HG03378 (cell line): ENCODE data around the gene LGALS3BP.

ENCODE experiments used
- ATAC-seq: cut with Tn5 transposase; IDR thresholded peaks from one replicate; pipeline ENCODE4 v1.9.1; 2021; ENCODE audit warnings: mild to moderate bottlenecking, moderate library complexity; ENCODE audit not compliant: unreplicated experiment

The LGALS3BP gene

DNA sequence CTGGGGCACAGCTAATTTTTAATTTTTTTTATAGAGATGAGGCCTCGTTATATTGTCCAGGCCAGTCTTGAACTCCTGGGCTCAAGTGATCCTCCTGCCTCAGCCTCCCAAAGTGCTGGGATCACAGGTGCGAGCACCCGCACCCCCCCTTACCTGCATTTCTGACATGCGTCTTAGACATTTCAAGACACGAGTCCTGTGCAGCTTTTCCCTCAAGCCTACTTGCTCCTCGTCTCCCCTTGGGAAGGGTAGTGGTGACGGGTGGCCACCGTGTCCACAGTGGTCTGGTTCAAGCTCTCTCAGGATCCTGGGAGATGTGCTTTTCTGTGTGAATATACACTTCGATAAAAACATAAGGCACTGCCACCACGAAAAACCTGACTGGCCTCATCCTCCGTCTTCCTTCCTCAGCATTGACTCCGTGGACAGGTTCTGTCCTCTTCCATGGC lies 20.2 kb upstream of the LGALS3BP start:
- ATAC-seq, result no peak

GRCh38 chr17:78999056-78999768 lies 19.5 kb upstream of the LGALS3BP start:
- no peak for ATAC-seq

DNA sequence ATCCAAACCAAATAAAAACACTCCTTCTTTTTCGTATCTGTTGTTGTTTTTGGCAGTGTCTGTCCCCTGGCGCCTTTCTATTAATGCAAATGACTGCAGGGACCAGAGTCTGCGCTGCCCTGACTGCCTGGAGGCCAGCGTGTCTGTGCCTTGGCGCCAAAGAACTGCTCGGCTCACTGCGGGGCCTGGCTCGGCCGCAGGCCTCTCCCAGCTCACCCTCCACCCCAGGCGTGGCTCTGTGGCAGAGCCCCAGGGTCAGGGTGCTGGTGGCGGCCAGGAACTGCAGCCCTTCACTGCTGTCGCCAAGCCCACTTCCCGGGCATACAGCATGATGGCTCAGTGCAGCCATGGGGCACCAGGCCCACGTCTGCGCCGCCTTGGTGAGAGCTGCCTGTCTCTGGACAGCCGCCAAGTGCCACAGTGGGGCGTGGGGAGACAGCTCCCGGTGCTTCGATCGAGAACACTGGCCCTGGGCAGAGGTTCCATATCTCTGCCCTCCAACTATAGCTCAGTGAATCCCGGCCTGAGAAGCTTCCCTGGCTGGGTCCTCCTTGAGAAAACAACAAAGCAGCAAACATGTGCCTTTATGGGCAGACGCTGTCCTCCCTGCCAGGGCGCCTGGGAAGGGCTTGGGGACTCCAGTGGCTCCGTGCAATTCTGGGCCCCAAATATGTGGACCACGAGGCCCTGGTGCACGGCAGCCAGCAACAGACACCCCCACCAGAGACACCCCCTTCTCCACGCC lies 18.8 kb upstream of the LGALS3BP start:
- ATAC-seq, result no peak

GRCh38 chr17:78997881-78998280 lies 18.2 kb upstream of the LGALS3BP start:
- no peak for ATAC-seq

GRCh38 chr17:78997231-78997741 lies 17.6 kb upstream of the LGALS3BP start:
- no peak for ATAC-seq

GRCh38 chr17:78996781-78997201 lies 17.1 kb upstream of the LGALS3BP start:
- no peak for ATAC-seq

DNA sequence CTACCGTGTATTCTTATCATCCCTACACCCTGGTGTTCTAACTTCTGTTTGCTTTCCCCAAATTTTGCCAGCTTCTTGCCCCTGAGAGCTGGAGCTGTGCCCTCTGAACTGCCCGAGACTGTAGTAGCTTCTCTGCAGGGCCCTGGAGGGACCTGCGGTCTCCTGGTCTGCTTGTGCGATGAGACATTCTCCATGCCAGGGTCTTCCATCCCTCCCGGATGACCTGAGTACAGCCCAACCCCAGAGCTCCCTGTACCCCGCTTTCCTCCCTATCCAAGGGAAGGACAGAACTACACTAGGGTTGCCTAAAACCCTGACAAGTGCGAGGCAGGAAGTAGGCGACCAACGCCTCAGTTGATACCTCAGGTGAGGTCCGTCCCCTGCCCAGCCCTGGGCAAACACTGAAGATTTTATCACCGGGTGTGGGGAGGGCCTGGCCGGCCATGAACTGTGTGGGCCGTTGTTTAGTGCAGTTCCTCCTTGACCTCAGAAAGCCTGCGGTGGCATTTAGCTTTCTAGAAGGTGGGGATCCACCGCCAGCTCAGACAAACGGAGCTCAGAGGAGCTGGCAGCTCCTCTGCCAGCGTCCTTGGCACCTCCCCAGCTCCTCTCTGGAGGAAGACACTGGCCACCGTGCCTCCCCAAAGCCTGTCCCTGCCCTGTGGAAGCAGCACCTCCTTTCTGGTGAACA lies 16.2 kb upstream of the LGALS3BP start:
- no peak for ATAC-seq

DNA sequence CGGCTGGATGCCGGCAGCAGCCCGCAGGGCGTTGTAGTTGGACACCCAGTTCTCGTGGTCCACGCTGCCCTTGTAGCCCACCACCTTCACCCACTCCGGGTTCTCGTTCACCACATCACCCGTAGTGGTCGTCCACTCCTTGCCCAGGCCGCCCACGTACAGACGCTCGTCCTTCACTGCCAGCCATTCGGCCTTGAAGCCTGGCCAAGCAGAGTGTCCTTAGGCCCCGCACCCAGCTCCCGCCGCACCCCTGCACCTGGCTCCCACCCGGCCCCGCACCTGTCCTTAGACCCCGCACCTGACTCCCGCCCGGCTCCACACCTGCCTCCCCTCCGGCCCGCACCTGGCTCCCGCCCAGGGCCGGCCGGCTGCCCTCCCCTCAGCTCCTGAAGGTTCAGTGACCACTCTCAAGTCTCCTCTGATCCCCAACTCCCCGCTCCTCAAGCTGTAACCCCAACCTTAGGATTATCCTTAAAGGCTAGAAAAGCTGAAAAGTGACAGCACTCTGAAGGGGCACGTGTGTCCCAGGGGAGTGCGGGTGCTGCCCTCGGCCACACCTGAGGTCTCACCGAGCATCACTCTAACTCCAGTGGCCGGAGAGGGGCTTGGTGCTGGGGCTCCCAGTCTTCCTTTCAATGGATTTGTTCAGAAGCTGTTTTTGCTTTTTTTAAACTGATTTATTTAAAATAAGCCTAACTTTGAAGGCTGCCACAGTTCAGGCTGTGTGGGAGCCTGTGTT lies 15.5 kb upstream of the LGALS3BP start:
- no peak for ATAC-seq

- no peak for ATAC-seq
Measured at GRCh38 chr17:78993981-78994671, 14.4 kb upstream of the LGALS3BP start.

DNA sequence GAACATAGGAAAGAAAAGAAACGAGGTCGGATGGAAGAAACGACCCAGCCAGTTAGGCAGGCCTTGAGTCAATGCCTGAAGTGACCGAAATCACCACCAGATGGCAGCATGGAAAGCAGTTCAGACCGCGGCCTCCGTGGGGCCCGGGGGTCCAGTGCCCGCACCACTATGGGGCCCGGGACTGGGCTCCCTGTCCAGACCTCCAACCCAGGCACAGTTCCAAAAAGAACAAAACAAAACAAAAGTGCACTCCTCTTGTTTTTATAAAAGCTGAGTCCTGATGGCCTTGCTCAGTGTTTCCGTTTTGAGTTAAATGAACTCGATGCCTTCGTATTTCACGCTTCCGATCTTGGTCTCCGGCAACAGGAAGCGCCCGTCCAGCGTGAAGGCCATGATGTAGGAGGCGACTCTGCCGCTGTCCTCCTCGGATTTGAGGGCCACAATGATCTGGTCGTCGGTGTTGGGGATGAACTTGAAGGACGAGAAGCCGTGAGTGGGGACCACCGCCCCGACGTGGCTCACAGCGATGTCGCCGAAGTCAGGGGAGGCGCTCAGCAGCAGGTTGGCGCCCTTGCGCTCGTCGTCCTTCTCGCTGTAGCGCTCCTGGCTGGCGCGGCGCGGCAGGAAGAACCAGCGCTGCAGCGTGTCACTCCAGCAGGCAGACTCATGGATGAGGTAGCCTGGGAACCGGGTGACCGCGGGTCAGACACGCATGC lies 13.7 kb upstream of the LGALS3BP start:
- ATAC-seq, result no peak

GRCh38 chr17:78992542-78993212 lies 13.0 kb upstream of the LGALS3BP start:
- ATAC-seq, result no peak

GRCh38 chr17:78991906-78992532 lies 12.3 kb upstream of the LGALS3BP start:
- ATAC-seq, result no peak

- ATAC-seq, result no peak
Measured at GRCh38 chr17:78991017-78991738, 11.5 kb upstream of the LGALS3BP start.

- ATAC-seq, result no peak
Measured at GRCh38 chr17:78990349-78991016, 10.8 kb upstream of the LGALS3BP start.

- ATAC-seq, result no peak
Measured at GRCh38 chr17:78988152-78988551, 8.4 kb upstream of the LGALS3BP start.

- ATAC-seq, result no peak
Measured at GRCh38 chr17:78986649-78987328, 7.1 kb upstream of the LGALS3BP start.
